GM12892 (cell line): ENCODE results near the gene UVSSA.

Source experiments
- DNase-seq: peaks from one replicate; pipeline ENCODE4 v3.0.0; 2011; ENCODE audit not compliant: insufficient read length
- FAIRE-seq: peaks from 2 replicates; lab custom pipeline; 2011; peaks lifted over from hg19 to GRCh38; lab: Jason Lieb, UNC
- POLR2A ChIP-seq: IDR thresholded peaks from 2 replicates; pipeline ENCODE4 v1.6.1; 2011; ENCODE audit warnings: low read depth, low read length, control low read depth
- POLR2AphosphoS5 ChIP-seq: IDR thresholded peaks from 2 replicates; pipeline ENCODE4 v1.6.1; 2011; ENCODE audit warnings: low read depth, low read length, control low read depth
- TAF1 ChIP-seq: IDR thresholded peaks from 2 replicates; pipeline ENCODE4 v1.6.1; 2011; ENCODE audit warnings: low read depth, mild to moderate bottlenecking, control low read depth, low read length, borderline replicate concordance

UVSSA gene

GRCh38 chr4:1373892-1374705 is 27.1 kb downstream of the UVSSA start:
- no peak for DNase-seq
- FAIRE-seq, result no peak
- TF ChIP-seq POLR2AphosphoS5 (no peak), TAF1 (no peak), POLR2A (no peak)

GRCh38 chr4:1374706-1375045 is 27.7 kb downstream of the UVSSA start:
- FAIRE-seq, result no peak
- TF ChIP-seq TAF1 (no peak), POLR2A (no peak), POLR2AphosphoS5 (no peak)
- no peak for DNase-seq

GRCh38 chr4:1375051-1375721 is 28.2 kb downstream of the UVSSA start:
- no peak for TF ChIP-seq POLR2A
- TF ChIP-seq TAF1, result no peak
- no peak for TF ChIP-seq POLR2AphosphoS5
- no peak for FAIRE-seq
- no peak for DNase-seq

GRCh38 chr4:1375761-1376322 is 28.8 kb downstream of the UVSSA start:
- DNase-seq, result no peak
- TF ChIP-seq TAF1 (no peak), POLR2A (no peak), POLR2AphosphoS5 (no peak)
- FAIRE-seq, result no peak

- FAIRE-seq (no peak), DNase-seq (no peak)
- no peak for TF ChIP-seq TAF1
- no peak for TF ChIP-seq POLR2AphosphoS5
- TF ChIP-seq POLR2A, result no peak
Measured at GRCh38 chr4:1376391-1376840, 29.4 kb downstream of the UVSSA start.

GRCh38 chr4:1376841-1377605 is 30.0 kb downstream of the UVSSA start:
- no peak for DNase-seq
- TF ChIP-seq POLR2A (no peak), TAF1 (no peak)
- no peak for FAIRE-seq

- FAIRE-seq, result no peak
- no peak for DNase-seq
- TF ChIP-seq TAF1 (no peak), POLR2AphosphoS5 (no peak), POLR2A (no peak)
Measured at GRCh38 chr4:1377606-1378261, 30.7 kb downstream of the UVSSA start.

GRCh38 chr4:1378559-1379231 is 31.7 kb downstream of the UVSSA start:
- no peak for TF ChIP-seq TAF1
- no peak for TF ChIP-seq POLR2A
- TF ChIP-seq POLR2AphosphoS5, result no peak
- DNase-seq, result no peak
- FAIRE-seq, result no peak

- no peak for TF ChIP-seq TAF1
- TF ChIP-seq POLR2A, result no peak
- TF ChIP-seq POLR2AphosphoS5, result no peak
- FAIRE-seq (no peak), DNase-seq (no peak)
Measured at GRCh38 chr4:1379351-1379781, 32.4 kb downstream of the UVSSA start.

GRCh38 chr4:1379801-1380331 is 32.9 kb downstream of the UVSSA start:
- DNase-seq, result no peak
- FAIRE-seq, result no peak
- TF ChIP-seq TAF1 (no peak), POLR2AphosphoS5 (no peak), POLR2A (no peak)
